Measurements from ENCODE around the gene SEZ6L2.

SEZ6L2 gene

GRCh38 chr16:29868396-29869009 lies 30.8 kb downstream of the SEZ6L2 start:
- Mint-ChIP-seq H3K36me3 (ENCODE audit: insufficient read depth) (no peaks in the 10 kb centered on the region), H3K27ac (no peak overlapping the region)
- no peak for DNase-seq

GRCh38 chr16:29864205-29864604 lies 35.1 kb downstream of the SEZ6L2 start:
- peak overlapping the region; percentile 99 for H3K27ac Mint-ChIP-seq
- peaks cover 16% of the 10 kb centered on the region for H3K36me3 Mint-ChIP-seq (ENCODE audit: insufficient read depth)
- H3K4me1 Mint-ChIP-seq (ENCODE audit: low read depth in 2 of 2) = peaks cover 22 to 26% of the 10 kb centered on the region in 2 donors
- H3K4me3 Mint-ChIP-seq = no peak overlapping the region
- H3K27me3 Mint-ChIP-seq = peaks cover 4 to 10% of the 10 kb centered on the region in 2 donors
- no peaks in the 10 kb centered on the region for H3K9me3 Mint-ChIP-seq
- ATAC-seq (replicated peaks) (no peak), DNase-seq (no peak)

More at GRCh38 chr16:29868396-29869009, 30.8 kb downstream of the SEZ6L2 start:
- Mint-ChIP-seq H3K27me3 (peaks cover 4 to 10% of the 10 kb centered on the region in 2 donors), H3K9me3 (no peaks in the 10 kb centered on the region), H3K4me3 (no peak overlapping the region), H3K4me1 (ENCODE audit: low read depth in 2 of 2) (peaks cover 1 to 5% of the 10 kb centered on the region in 2 donors)
- no peak for ATAC-seq (replicated peaks)

- Mint-ChIP-seq H3K27me3 (peaks cover 4 to 10% of the 10 kb centered on the region in 2 donors), H3K27ac (peak overlapping the region; percentile 99), H3K36me3 (ENCODE audit: insufficient read depth) (peaks cover 16% of the 10 kb centered on the region), H3K4me3 (peak overlapping the region; percentile 95 to 98), H3K4me1 (ENCODE audit: low read depth in 2 of 2) (peaks cover 22 to 26% of the 10 kb centered on the region in 2 donors), H3K9me3 (no peaks in the 10 kb centered on the region)
- ATAC-seq (replicated peaks) (no peak), DNase-seq (no peak)
Observed at GRCh38 chr16:29863669-29863984, 35.7 kb downstream of the SEZ6L2 start.

GRCh38 chr16:29862884-29863668 lies 36.3 kb downstream of the SEZ6L2 start, which contains the start of gene CDIPT:
Gene CDIPT, minus strand, starts transcription at chr16:29863226. Its CDS starts 369 bp downstream, at chr16:29862857.
- Mint-ChIP-seq H3K9me3 (no peaks in the 10 kb centered on the region), H3K27me3 (peaks cover 4 to 10% of the 10 kb centered on the region in 2 donors), H3K27ac (peak within 1 kb of the TSS; percentile 99), H3K4me3 (peak within 1 kb of the TSS; percentile 95 to 98), H3K4me1 (ENCODE audit: low read depth in 2 of 2) (peaks cover 22 to 26% of the 10 kb centered on the region in 2 donors), H3K36me3 (ENCODE audit: insufficient read depth) (peaks cover 20% of the 10 kb centered on the region)
- ATAC-seq (replicated peaks) = peak; percentile 98
- DNase-seq = peak; percentile 90 to 93 (median 92)

GRCh38 chr16:29862383-29862883 lies 36.9 kb downstream of the SEZ6L2 start:
- Mint-ChIP-seq H3K9me3 (no peaks in the 10 kb centered on the region), H3K4me1 (ENCODE audit: low read depth in 2 of 2) (peaks cover 21 to 26% of the 10 kb centered on the region in 2 donors), H3K27me3 (peaks cover 0 to 10% of the 10 kb centered on the region in 2 donors), H3K4me3 (peak overlapping the region; percentile 95 to 98), H3K27ac (peak overlapping the region; percentile 99), H3K36me3 (ENCODE audit: insufficient read depth) (peaks cover 20% of the 10 kb centered on the region)
- DNase-seq = no peak
- no peak for ATAC-seq (replicated peaks)

GRCh38 chr16:29860218-29860617 lies 39.1 kb downstream of the SEZ6L2 start:
- Mint-ChIP-seq H3K27me3 (no peaks in the 10 kb centered on the region), H3K4me3 (no peak overlapping the region), H3K27ac (peak overlapping the region in 1 of 2 donors; percentile 25), H3K36me3 (ENCODE audit: insufficient read depth) (peaks cover 20% of the 10 kb centered on the region), H3K9me3 (no peaks in the 10 kb centered on the region), H3K4me1 (ENCODE audit: low read depth in 2 of 2) (peaks cover 21 to 26% of the 10 kb centered on the region in 2 donors)
- no peak for DNase-seq
- no peak for ATAC-seq (replicated peaks)

- H3K27ac Mint-ChIP-seq = no peak overlapping the region
- peaks cover 21 to 26% of the 10 kb centered on the region in 2 donors for H3K4me1 Mint-ChIP-seq (ENCODE audit: low read depth in 2 of 2)
- H3K4me3 Mint-ChIP-seq = no peak overlapping the region
- H3K9me3 Mint-ChIP-seq = no peaks in the 10 kb centered on the region
- DNase-seq = no peak
- H3K36me3 Mint-ChIP-seq (ENCODE audit: insufficient read depth) = peaks cover 20% of the 10 kb centered on the region
- ATAC-seq (replicated peaks) = no peak
- no peaks in the 10 kb centered on the region for H3K27me3 Mint-ChIP-seq
Observed at GRCh38 chr16:29858974-29859373, 40.4 kb downstream of the SEZ6L2 start.

GRCh38 chr16:29858149-29858849 lies 41.1 kb downstream of the SEZ6L2 start:
- DNase-seq (no peak), ATAC-seq (replicated peaks) (no peak)
- H3K4me1 Mint-ChIP-seq (ENCODE audit: low read depth in 2 of 2) = peaks cover 16 to 23% of the 10 kb centered on the region in 2 donors
- peak overlapping the region in 1 of 2 donors; percentile 10 for H3K4me3 Mint-ChIP-seq
- H3K27ac Mint-ChIP-seq = peak overlapping the region in 1 of 2 donors; percentile 38
- peaks cover 21% of the 10 kb centered on the region for H3K36me3 Mint-ChIP-seq (ENCODE audit: insufficient read depth)
- H3K27me3 Mint-ChIP-seq = no peaks in the 10 kb centered on the region
- H3K9me3 Mint-ChIP-seq = no peaks in the 10 kb centered on the region

- H3K4me3 Mint-ChIP-seq = no peak overlapping the region
- peak overlapping the region; percentile 44 to 49 for H3K27ac Mint-ChIP-seq
- no peaks in the 10 kb centered on the region for H3K9me3 Mint-ChIP-seq
- no peaks in the 10 kb centered on the region for H3K27me3 Mint-ChIP-seq
- peaks cover 18% of the 10 kb centered on the region for H3K36me3 Mint-ChIP-seq (ENCODE audit: insufficient read depth)
- H3K4me1 Mint-ChIP-seq (ENCODE audit: low read depth in 2 of 2) = peaks cover 12 to 16% of the 10 kb centered on the region in 2 donors
- ATAC-seq (replicated peaks) (no peak), DNase-seq (no peak)
Observed at GRCh38 chr16:29857133-29857760, 42.1 kb downstream of the SEZ6L2 start.

- Mint-ChIP-seq H3K36me3 (ENCODE audit: insufficient read depth) (peaks cover 10% of the 10 kb centered on the region), H3K27me3 (no peaks in the 10 kb centered on the region), H3K27ac (no peak overlapping the region), H3K4me3 (no peak overlapping the region), H3K9me3 (no peaks in the 10 kb centered on the region), H3K4me1 (ENCODE audit: low read depth in 2 of 2) (peaks cover 0 to 1% of the 10 kb centered on the region in 2 donors)
- DNase-seq (no peak), ATAC-seq (replicated peaks) (no peak)
Observed at GRCh38 chr16:29854520-29855100, 44.7 kb downstream of the SEZ6L2 start.

GRCh38 chr16:29852654-29853053 lies 46.7 kb downstream of the SEZ6L2 start:
- Mint-ChIP-seq H3K4me3 (no peak overlapping the region), H3K9me3 (no peaks in the 10 kb centered on the region), H3K27ac (no peak overlapping the region), H3K4me1 (ENCODE audit: low read depth in 2 of 2) (peaks cover 2 to 3% of the 10 kb centered on the region in 2 donors), H3K36me3 (ENCODE audit: insufficient read depth) (peaks cover 21% of the 10 kb centered on the region), H3K27me3 (no peaks in the 10 kb centered on the region)
- DNase-seq = no peak
- no peak for ATAC-seq (replicated peaks)

- no peaks in the 10 kb centered on the region for H3K9me3 Mint-ChIP-seq
- no peak for DNase-seq
- no peak for ATAC-seq (replicated peaks)
- H3K4me3 Mint-ChIP-seq = no peak overlapping the region
- H3K4me1 Mint-ChIP-seq (ENCODE audit: low read depth in 2 of 2) = peaks cover 2 to 3% of the 10 kb centered on the region in 2 donors
- no peaks in the 10 kb centered on the region for H3K27me3 Mint-ChIP-seq
- peak overlapping the region in 1 of 2 donors; percentile 36 for H3K27ac Mint-ChIP-seq
- peaks cover 36% of the 10 kb centered on the region for H3K36me3 Mint-ChIP-seq (ENCODE audit: insufficient read depth)
Observed at GRCh38 chr16:29850998-29851397, 48.4 kb downstream of the SEZ6L2 start.
